Activated CD4-positive, alpha-beta T cell treated with anti-CD3 and anti-CD28 coated beads, Interleukin-2, amount 50 U/mL, for 16 hours (primary cell): ENCODE results near the gene OR1K1.
"Not testable (repeated sequence)": the region's sequence is repeated elsewhere in the genome, so short reads cannot be mapped to it uniquely, and the experiment has no call there.

Experiments used
- DNase-seq: peaks from one replicate; pipeline ENCODE4 v3.0.0-alpha.2; 2020

OR1K1 gene

DNA sequence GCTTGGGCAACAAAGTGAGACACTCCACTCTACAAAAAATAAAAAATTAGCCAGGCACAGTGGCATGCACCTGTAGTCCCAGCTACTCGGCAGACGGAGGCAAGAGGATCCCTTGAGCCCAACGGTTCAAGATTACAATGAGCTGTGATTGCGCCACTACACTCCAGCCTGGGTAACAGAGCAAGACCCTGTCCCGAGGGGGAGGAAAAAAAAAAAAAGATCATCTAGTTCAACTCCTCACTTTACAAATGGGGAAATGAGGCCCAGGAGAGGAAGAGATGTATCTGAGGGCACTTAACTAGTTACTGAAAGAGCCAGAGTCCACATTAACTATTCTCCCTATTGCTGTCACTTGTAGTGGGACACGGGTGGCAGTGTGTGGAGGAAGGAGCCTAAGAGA is 14.6 kb downstream of the OR1K1 start:
- no peak for DNase-seq

- no peak for DNase-seq
These were observed 15.6 kb downstream of the OR1K1 start for GRCh38 chr9:122815544-122815943.

GRCh38 chr9:122816163-122816867 is 16.4 kb downstream of the OR1K1 start:
- DNase-seq, result peak; percentile 44

DNA sequence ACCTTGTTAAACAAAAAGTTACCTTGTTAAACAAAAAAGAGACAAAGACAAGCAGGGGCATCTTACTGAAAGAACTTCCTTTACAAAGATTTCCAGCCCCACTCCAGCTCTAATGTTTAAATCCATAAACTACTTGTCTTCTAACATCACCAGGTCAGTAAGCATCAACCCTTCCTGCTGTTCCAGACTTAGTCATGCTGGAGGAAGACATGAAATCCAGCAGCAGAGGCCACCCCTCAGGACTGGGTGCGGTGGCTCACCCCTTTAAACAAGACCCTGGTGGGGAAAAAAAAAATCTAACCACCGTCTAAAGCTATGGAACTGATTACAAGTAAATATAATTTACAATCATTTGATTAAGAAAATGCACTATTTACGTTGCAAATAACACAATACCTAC is 19.4 kb downstream of the OR1K1 start:
- DNase-seq, result no peak

DNA sequence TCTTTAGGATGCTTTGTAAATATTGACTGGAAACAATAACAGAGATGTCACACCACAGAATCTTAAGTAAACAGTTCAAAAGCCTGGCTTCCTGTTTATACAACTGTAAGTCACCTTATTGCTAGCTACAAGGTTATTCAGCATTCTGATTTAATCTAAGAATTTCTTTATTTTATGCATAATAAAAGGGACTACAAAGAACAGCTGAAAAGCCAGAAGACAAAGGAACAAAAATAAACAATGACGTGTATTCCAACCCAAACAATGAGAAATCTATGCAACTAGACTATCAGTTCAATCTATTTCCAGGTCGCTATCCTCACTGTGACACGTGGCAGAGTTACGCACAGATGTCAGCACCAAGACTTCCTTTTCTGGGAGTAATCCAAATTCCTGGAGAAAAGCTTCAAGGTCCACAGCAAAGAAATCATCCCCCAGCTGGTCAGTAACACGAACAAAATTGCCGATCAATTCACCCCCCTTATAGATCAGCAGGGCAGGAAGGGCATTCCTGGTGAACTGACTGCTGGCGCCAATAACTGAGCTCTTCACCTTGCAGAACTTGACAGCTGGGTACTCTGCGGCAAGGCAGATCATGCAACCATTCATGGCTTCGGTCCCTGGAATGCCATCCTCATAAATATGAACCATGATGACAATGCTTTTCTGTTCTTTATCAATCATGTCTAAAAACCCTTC is 20.0 kb downstream of the OR1K1 start:
- DNase-seq, result no peak

GRCh38 chr9:122820490-122820845 is 20.5 kb downstream of the OR1K1 start:
- no peak for DNase-seq

GRCh38 chr9:122821278-122821943 is 21.5 kb downstream of the OR1K1 start:
- no peak for DNase-seq

- no peak for DNase-seq
These were observed 22.1 kb downstream of the OR1K1 start for GRCh38 chr9:122822056-122822455.

- no peak for DNase-seq
These were observed 23.0 kb downstream of the OR1K1 start for GRCh38 chr9:122822938-122823337.

DNA sequence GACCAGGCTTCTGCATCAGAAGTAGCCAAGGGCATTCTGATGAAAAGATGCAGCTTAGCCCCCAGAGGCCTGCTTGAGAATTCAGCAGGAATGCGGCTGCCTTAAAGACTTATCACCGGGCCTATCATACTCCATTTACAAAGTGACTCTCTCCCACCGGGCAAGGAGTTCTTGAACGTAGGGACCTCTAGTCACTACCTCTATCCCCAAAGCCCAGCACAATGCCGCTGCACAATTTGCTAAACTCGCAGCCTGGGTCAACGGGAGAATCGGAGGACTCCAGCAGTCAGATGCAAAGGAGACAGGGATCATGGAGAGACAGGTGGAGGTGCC is 27.8 kb downstream of the OR1K1 start:
- DNase-seq, result no peak

GRCh38 chr9:122828965-122829284 is 29.0 kb downstream of the OR1K1 start:
- DNase-seq, result not testable (repeated sequence)

- DNase-seq, result no peak
These were observed 32.3 kb downstream of the OR1K1 start for GRCh38 chr9:122832194-122832593.

- DNase-seq, result peak; percentile 29
These were observed 35.4 kb downstream of the OR1K1 start for GRCh38 chr9:122835313-122835731.

DNA sequence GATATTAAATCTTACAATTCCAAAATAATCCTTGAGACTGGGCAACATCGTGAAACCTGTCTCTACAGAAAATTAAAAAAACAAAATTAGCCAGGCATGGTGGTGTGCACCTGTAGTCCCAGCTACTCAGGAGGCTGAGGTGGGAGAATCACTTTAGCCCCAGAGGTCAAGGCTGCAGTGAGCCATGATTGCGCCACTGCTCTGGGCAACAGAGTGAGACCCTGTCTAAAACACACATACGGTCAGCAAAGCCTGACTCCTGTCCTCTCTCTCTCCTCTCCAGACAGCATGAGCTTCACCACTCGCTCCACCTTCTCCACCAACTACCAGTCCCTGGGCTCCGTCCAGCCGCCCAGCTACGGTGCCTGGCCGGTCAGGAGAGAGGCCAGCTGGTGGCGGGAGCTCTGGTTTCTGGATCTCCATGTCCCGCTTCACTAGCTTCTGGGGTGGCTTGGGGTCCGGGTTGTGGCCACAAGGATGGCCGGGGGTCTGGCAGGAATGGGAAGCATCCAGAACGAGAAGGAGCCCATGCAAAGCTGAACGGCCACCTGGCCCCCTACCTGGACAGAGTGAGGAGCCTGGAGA is 37.4 kb downstream of the OR1K1 start:
- DNase-seq, result no peak

- DNase-seq, result not testable (repeated sequence)
These were observed 38.5 kb downstream of the OR1K1 start for GRCh38 chr9:122838441-122838840.

- no peak for DNase-seq
These were observed 41.6 kb downstream of the OR1K1 start for GRCh38 chr9:122841501-122841900.

DNA sequence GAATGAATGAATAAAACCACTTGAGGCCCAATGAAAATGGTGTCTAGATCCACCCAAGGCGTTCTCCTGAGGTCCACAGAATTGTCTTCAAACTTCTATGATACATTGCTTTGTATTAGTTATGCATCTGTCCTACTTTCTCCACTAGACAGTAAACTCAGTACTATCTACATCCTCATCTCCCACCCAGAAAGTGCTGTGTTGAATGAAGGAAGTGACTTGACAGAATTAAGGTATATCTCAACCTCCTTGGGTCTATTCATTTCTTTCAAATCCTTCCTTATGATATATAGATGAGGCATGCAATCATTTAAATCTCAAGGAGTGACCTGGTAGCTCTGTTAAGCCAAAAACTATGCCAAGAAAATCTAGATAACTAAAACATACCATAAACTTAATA is 44.2 kb downstream of the OR1K1 start:
- no peak for DNase-seq

GRCh38 chr9:122845116-122845515 is 45.2 kb downstream of the OR1K1 start:
- DNase-seq, result no peak

DNA sequence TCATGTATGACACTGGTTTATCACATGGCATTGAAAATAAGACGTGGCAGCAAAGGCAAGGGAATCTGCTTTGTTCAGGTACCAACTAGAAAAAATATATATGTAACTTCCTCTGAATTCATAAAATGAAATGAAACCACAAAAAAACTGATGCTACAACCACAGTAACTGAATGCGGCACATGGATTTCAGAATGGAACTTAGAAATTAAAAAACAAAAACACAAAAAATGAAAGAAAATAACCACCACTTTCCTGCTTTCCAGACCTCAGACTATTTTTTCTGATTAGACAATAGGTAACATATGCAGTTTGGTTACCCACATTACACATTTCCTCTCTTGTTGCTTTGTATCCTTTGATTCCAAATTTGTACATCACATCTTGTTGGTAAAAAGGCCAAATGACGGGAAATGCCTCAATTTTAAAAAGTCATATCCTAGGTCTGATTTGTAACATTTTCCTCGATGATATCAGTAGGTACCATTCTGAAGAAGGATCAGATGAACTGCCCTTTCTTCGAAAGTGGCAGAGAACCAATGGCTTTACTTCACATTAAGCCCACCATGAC is 46.5 kb downstream of the OR1K1 start:
- DNase-seq, result peak; percentile 33

- no peak for DNase-seq
These were observed 48.5 kb downstream of the OR1K1 start for GRCh38 chr9:122848256-122848943.
